SK-N-SH (cell line): ENCODE measurements around the gene GALNT12. TPM values are rescaled to one million over a fixed set of nuclear protein-coding genes. Genes with fewer than 3 reads are reported as not detected.

ENCODE experiments used
- CTCF ChIA-PET: fragments of 300-600, 350-600 bp; formaldehyde crosslinking; extraction: SDS; loops from one replicate; lab custom pipeline; 2021; lab: Yijun Ruan, JAX
- POLR2A ChIA-PET: fragments of 350-600 bp; sonication (Branson Sonifier 250); formaldehyde crosslinking; extraction: SDS; loops from one replicate; lab custom pipeline; 2020; ENCODE audit warnings: antibody characterized with exemption, inconsistent platforms; lab: Yijun Ruan, JAX
- DNase-seq: peaks from one replicate; pipeline ENCODE4 v3.0.0; 2012
- H2AFZ ChIP-seq: fragments of 200-600 bp; sonication (generic); 2 replicates; pipeline ENCODE4 v1.8.1; 2016; ENCODE audit warnings: antibody characterized with exemption, mild to moderate bottlenecking, low read depth
- H3F3A ChIP-seq: fragments of 200-600 bp; sonication (generic); replicated peaks from 2 replicates; pipeline ENCODE3; 2016; ENCODE audit warnings: antibody characterized with exemption, mild to moderate bottlenecking; ENCODE audit not compliant: insufficient read depth
- H3K27ac ChIP-seq, 2 experiments: fragments of 200-500 bp in 1 of 2; fragments of 200-600 bp in 1 of 2; sonication (Bioruptor generic) in 1 of 2; sonication (generic), shearing (Covaris generic) in 1 of 2; 2 replicates each; pipeline versions ENCODE4 v1.5.1 to v1.6.1; 2014 to 2016; ENCODE audit warnings: low read depth in 2 of 2, inconsistent platforms in 1 of 2, low read length in 1 of 2, mild to moderate bottlenecking in 1 of 2, mixed read lengths in 1 of 2
- H3K27me3 ChIP-seq: fragments of 200-600 bp; sonication (generic), shearing (Covaris generic); 2 replicates; pipeline ENCODE4 v1.6.1; 2016; ENCODE audit warnings: mixed run types; ENCODE audit not compliant: insufficient read depth
- H3K36me3 ChIP-seq, 2 experiments: fragments of 200-500 bp in 1 of 2; fragments of 200-600 bp in 1 of 2; sonication (Bioruptor generic) in 1 of 2; sonication (generic) in 1 of 2; replicated peaks in 1 of 2; 2 replicates each; pipeline versions ENCODE3 to v1.5.1; 2014 to 2016; ENCODE audit warnings: low read length in 1 of 2, mild to moderate bottlenecking in 1 of 2; ENCODE audit not compliant: insufficient read depth in 2 of 2, control insufficient read depth in 1 of 2
- H3K4me1 ChIP-seq, 2 experiments: fragments of 200-500 bp in 1 of 2; fragments of 200-600 bp in 1 of 2; sonication (Bioruptor generic) in 1 of 2; sonication (generic), shearing (Covaris generic) in 1 of 2; 2 replicates each; pipeline versions ENCODE4 v1.5.1 to v1.6.1; 2014 to 2016; ENCODE audit warnings: low read depth in 1 of 2, low read length in 1 of 2, mixed run types in 1 of 2; ENCODE audit not compliant: insufficient read depth in 2 of 2, control insufficient read depth in 1 of 2
- H3K4me2 ChIP-seq: fragments of 200-600 bp; sonication (generic), shearing (Covaris generic); 2 replicates; pipeline ENCODE4 v1.6.1; 2017; ENCODE audit warnings: mixed run types
- H3K4me3 ChIP-seq, 2 experiments: fragments of 200-500 bp in 1 of 2; fragments of 200-600 bp in 1 of 2; sonication (Bioruptor generic) in 1 of 2; sonication (generic), shearing (Covaris generic) in 1 of 2; 2 replicates each; pipeline versions ENCODE4 v1.5.1 to v1.8.1; 2014 to 2016; ENCODE audit warnings: low read depth in 2 of 2, inconsistent platforms in 1 of 2, low read length in 1 of 2, mild to moderate bottlenecking in 1 of 2, mixed read lengths in 1 of 2, moderate library complexity in 1 of 2
- H3K79me2 ChIP-seq: fragments of 200-600 bp; sonication (generic); 2 replicates; pipeline ENCODE4 v1.8.1; 2017; ENCODE audit warnings: mild to moderate bottlenecking; ENCODE audit not compliant: insufficient read depth
- H3K9ac ChIP-seq: fragments of 200-600 bp; sonication (generic); 2 replicates; pipeline ENCODE4 v1.6.1; 2017; ENCODE audit warnings: mixed run types
- H3K9me2 ChIP-seq: fragments of 200-600 bp; sonication (generic); 2 replicates; pipeline ENCODE4 v1.6.1; 2017; ENCODE audit warnings: mixed run types
- H3K9me3 ChIP-seq: fragments of 200-600 bp; sonication (generic); 2 replicates; pipeline ENCODE4 v1.6.1; 2017; ENCODE audit warnings: mixed run types, mild to moderate bottlenecking, moderate library complexity
- H4K20me1 ChIP-seq: fragments of 200-600 bp; sonication (generic); 2 replicates; pipeline ENCODE4 v1.6.1; 2017; ENCODE audit warnings: mild to moderate bottlenecking, mixed run types; ENCODE audit not compliant: insufficient read depth
- CHD2 ChIP-seq: fragments of 150-350 bp; IDR thresholded peaks from 2 replicates; pipeline ENCODE4 v1.6.1; 2018; ENCODE audit warnings: low read length; ENCODE audit not compliant: partially characterized antibody
- ELF1 ChIP-seq: IDR thresholded peaks from 2 replicates; pipeline ENCODE4 v1.4.0; 2012
- EP300 ChIP-seq, 2 experiments: IDR thresholded peaks; 2 replicates each; pipeline versions ENCODE4 v1.4.0 to v1.6.1; 2012; ENCODE audit warnings: borderline replicate concordance in 1 of 2, low read depth in 1 of 2, low read length in 1 of 2
- FOXJ3 ChIP-seq: sonication (generic); formaldehyde crosslinking; IDR thresholded peaks from 2 replicates; pipeline ENCODE4 v1.5.1; 2020; ENCODE audit warnings: mild to moderate bottlenecking, missing genetic modification reagents
- GATA2 ChIP-seq: sonication (generic); formaldehyde crosslinking; IDR thresholded peaks from 2 replicates; pipeline ENCODE4 v1.5.0; 2020; ENCODE audit warnings: mild to moderate bottlenecking, missing genetic modification reagents
- JUND ChIP-seq: IDR thresholded peaks from 2 replicates; pipeline ENCODE4 v1.4.0; 2012
- MEF2A ChIP-seq: IDR thresholded peaks from 2 replicates; pipeline ENCODE4 v1.4.0; 2012; ENCODE audit warnings: low read depth, borderline replicate concordance
- MXI1 ChIP-seq: IDR thresholded peaks from 2 replicates; pipeline ENCODE4 v1.6.1; 2012; ENCODE audit warnings: mild to moderate bottlenecking, low read depth, low read length, improper control_type of control experiment
- NFIC ChIP-seq: IDR thresholded peaks from 2 replicates; pipeline ENCODE4 v1.4.0; 2012; ENCODE audit warnings: borderline replicate concordance
- RAD21 ChIP-seq: IDR thresholded peaks from 2 replicates; pipeline ENCODE4 v1.6.1; 2012; ENCODE audit warnings: mild to moderate bottlenecking, low read length
- RCOR1 ChIP-seq: fragments of 150-350 bp; IDR thresholded peaks from 2 replicates; pipeline ENCODE4 v1.6.1; 2017; ENCODE audit warnings: antibody characterized with exemption, low read length
- RFX5 ChIP-seq: IDR thresholded peaks from 2 replicates; pipeline ENCODE4 v1.6.1; 2012; ENCODE audit warnings: mild to moderate bottlenecking, improper control_type of control experiment, low read length
- SIN3A ChIP-seq: IDR thresholded peaks from 2 replicates; pipeline ENCODE4 v1.6.1; 2012; ENCODE audit warnings: low read depth, mild to moderate bottlenecking, low read length, moderate library complexity, borderline replicate concordance
- SMC3 ChIP-seq: IDR thresholded peaks from 2 replicates; pipeline ENCODE4 v1.6.1; 2012; ENCODE audit warnings: low read depth, low read length, improper control_type of control experiment
- TEAD4 ChIP-seq: IDR thresholded peaks from 2 replicates; pipeline ENCODE4 v1.4.0; 2012; ENCODE audit warnings: mild to moderate bottlenecking, borderline replicate concordance; ENCODE audit not compliant: insufficient read depth
- YY1 ChIP-seq: IDR thresholded peaks from 2 replicates; pipeline ENCODE4 v1.4.0; 2012; ENCODE audit warnings: low read depth, mild to moderate bottlenecking
- WGBS: methylation state at CpG from one replicate; pipeline ENCODE4 v1.1.6; 2017; ENCODE audit warnings: low lambda C conversion rate; 5-methylcytosine and 5-hydroxymethylcytosine counted together
- polyA plus RNA-seq, 3 experiments: library from polyadenylated mRNA; depleted of rRNA; stranded (reverse); fragments of >200 nt; gene quantifications; 2 replicates each; pipeline ENCODE4 v1.2.3, GENCODE V29; 2012
- TF ChIP-seq, protein P1 (sequence below): fragments of 150-350 bp; IDR thresholded peaks from 2 replicates; pipeline ENCODE4 v1.6.1; 2016; ENCODE audit warnings: mild to moderate bottlenecking, low read depth, low read length
- TF ChIP-seq, protein P2 (sequence below): IDR thresholded peaks from 2 replicates; pipeline ENCODE4 v1.4.0; 2012; ENCODE audit warnings: low read depth, borderline replicate concordance
- TF ChIP-seq, protein P3 (sequence below): fragments of 200-600 bp; sonication (generic); IDR thresholded peaks from 2 replicates; pipeline ENCODE4 v1.6.1; 2017; ENCODE audit warnings: antibody characterized with exemption, mild to moderate bottlenecking, moderate library complexity
- TF ChIP-seq, protein P4 (sequence below): IDR thresholded peaks from 2 replicates; pipeline ENCODE4 v1.4.0; 2012; ENCODE audit warnings: low read depth, borderline replicate concordance
- TF ChIP-seq, protein P5 (sequence below): IDR thresholded peaks from 2 replicates; pipeline ENCODE4 v1.6.1; 2012; ENCODE audit warnings: mild to moderate bottlenecking, low read depth, low read length, moderate library complexity
- TF ChIP-seq, protein P6 (sequence below): IDR thresholded peaks from 2 replicates; pipeline ENCODE4; 2012

The GALNT12 gene
- polyA plus RNA-seq, 1 of the 3 experiments (the other 2 are of a cell fraction): 7.4 TPM

DNA sequence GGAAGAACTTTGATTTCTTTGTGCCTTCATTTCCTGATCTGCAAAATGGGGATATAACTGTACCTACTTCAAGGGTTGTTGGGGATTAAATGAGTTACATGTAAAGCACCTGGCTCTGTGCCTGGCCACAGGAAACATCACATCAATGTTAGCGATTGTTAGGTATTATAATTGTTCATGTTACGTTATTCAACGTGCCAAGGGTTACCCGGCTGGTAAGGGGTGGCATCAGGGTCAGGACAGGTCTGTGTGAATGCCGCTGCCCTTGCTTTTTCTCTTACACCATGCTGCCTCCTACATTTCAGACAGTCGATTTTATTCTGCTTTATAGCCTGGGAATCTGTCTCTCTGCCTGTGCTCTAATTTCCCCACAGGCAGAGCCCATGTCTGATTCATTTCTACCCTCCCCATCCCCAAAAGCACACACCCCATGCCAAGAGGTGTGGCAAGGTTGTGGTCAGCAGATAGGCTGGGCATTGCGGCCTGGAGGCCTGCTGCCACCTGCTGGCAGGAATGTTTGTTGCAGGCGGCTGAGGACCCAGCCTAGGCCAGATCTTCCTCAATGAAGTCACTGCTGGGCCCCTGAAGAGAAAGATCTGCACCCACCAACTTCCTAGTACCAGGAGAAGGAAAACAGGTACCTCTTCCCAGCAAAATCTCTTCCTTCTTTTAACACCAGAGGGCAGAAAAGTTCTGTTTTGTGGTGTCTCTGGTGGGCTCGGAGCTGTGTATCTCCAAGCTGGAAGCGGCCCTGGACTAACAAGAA lies 16.4 kb upstream of the GALNT12 start:
- POLR2A ChIA-PET: no interaction called here
- Histone ChIP-seq H3K4me1 (peaks cover 3 to 15% of the 10 kb centered on the region in 2 experiments; a peak in 1 of 4 replicates), H3K27me3 (no peaks in the 10 kb centered on the region), H3K27ac (peak overlapping the region in 1 of 2 experiments; percentile 29; a peak in 2 of 4 replicates), H4K20me1 (peaks cover 10% of the 10 kb centered on the region), H3K4me3 (no peak overlapping the region; a peak in 1 of 4 replicates), H3K79me2 (peaks cover 12% of the 10 kb centered on the region; the same call in 1 of the 2 replicates), H3K36me3 (peaks cover 0 to 20% of the 10 kb centered on the region in 2 experiments), H3F3A (peaks cover 4% of the 10 kb centered on the region), H3K9me3 (no peaks in the 10 kb centered on the region), H2AFZ (no peak overlapping the region), H3K9me2 (no peaks in the 10 kb centered on the region), H3K4me2 (no peak overlapping the region; the same call in 1 of the 2 replicates), H3K9ac (no peak overlapping the region)
- WGBS: 63% methylated on average over 10 of the region's 10 CpGs
- CTCF ChIA-PET: interaction anchor here (0.6 to 7.2 kb wide), 19 partner anchors 9 to 711 kb away, joined by 3 to 79 read pairs (median 4); no protein-coding TSS in a partner anchor
- DNase-seq: peak; percentile 86
- TF ChIP-seq, protein P1, sequence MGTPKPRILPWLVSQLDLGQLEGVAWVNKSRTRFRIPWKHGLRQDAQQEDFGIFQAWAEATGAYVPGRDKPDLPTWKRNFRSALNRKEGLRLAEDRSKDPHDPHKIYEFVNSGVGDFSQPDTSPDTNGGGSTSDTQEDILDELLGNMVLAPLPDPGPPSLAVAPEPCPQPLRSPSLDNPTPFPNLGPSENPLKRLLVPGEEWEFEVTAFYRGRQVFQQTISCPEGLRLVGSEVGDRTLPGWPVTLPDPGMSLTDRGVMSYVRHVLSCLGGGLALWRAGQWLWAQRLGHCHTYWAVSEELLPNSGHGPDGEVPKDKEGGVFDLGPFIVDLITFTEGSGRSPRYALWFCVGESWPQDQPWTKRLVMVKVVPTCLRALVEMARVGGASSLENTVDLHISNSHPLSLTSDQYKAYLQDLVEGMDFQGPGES: no peak
- no peak for TF ChIP-seq MEF2A
- TF ChIP-seq SMC3: peak; percentile 55
- TF ChIP-seq, protein P2, sequence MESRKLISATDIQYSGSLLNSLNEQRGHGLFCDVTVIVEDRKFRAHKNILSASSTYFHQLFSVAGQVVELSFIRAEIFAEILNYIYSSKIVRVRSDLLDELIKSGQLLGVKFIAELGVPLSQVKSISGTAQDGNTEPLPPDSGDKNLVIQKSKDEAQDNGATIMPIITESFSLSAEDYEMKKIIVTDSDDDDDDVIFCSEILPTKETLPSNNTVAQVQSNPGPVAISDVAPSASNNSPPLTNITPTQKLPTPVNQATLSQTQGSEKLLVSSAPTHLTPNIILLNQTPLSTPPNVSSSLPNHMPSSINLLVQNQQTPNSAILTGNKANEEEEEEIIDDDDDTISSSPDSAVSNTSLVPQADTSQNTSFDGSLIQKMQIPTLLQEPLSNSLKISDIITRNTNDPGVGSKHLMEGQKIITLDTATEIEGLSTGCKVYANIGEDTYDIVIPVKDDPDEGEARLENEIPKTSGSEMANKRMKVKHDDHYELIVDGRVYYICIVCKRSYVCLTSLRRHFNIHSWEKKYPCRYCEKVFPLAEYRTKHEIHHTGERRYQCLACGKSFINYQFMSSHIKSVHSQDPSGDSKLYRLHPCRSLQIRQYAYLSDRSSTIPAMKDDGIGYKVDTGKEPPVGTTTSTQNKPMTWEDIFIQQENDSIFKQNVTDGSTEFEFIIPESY: no peak
- TF ChIP-seq RFX5: no peak
- TF ChIP-seq MXI1: no peak
- TF ChIP-seq TEAD4: peak; percentile 98
- TF ChIP-seq, protein P3, sequence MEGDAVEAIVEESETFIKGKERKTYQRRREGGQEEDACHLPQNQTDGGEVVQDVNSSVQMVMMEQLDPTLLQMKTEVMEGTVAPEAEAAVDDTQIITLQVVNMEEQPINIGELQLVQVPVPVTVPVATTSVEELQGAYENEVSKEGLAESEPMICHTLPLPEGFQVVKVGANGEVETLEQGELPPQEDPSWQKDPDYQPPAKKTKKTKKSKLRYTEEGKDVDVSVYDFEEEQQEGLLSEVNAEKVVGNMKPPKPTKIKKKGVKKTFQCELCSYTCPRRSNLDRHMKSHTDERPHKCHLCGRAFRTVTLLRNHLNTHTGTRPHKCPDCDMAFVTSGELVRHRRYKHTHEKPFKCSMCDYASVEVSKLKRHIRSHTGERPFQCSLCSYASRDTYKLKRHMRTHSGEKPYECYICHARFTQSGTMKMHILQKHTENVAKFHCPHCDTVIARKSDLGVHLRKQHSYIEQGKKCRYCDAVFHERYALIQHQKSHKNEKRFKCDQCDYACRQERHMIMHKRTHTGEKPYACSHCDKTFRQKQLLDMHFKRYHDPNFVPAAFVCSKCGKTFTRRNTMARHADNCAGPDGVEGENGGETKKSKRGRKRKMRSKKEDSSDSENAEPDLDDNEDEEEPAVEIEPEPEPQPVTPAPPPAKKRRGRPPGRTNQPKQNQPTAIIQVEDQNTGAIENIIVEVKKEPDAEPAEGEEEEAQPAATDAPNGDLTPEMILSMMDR: peak; percentile 99
- no peak for TF ChIP-seq JUND
- TF ChIP-seq RCOR1: peak; percentile 61
- no peak for TF ChIP-seq FOXJ3 (CRISPR knock-in tag)
- no peak for TF ChIP-seq GATA2 (CRISPR knock-in tag)
- TF ChIP-seq YY1: no peak
- TF ChIP-seq, protein P4, sequence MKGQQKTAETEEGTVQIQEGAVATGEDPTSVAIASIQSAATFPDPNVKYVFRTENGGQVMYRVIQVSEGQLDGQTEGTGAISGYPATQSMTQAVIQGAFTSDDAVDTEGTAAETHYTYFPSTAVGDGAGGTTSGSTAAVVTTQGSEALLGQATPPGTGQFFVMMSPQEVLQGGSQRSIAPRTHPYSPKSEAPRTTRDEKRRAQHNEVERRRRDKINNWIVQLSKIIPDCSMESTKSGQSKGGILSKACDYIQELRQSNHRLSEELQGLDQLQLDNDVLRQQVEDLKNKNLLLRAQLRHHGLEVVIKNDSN: no peak
- TF ChIP-seq, protein P5, sequence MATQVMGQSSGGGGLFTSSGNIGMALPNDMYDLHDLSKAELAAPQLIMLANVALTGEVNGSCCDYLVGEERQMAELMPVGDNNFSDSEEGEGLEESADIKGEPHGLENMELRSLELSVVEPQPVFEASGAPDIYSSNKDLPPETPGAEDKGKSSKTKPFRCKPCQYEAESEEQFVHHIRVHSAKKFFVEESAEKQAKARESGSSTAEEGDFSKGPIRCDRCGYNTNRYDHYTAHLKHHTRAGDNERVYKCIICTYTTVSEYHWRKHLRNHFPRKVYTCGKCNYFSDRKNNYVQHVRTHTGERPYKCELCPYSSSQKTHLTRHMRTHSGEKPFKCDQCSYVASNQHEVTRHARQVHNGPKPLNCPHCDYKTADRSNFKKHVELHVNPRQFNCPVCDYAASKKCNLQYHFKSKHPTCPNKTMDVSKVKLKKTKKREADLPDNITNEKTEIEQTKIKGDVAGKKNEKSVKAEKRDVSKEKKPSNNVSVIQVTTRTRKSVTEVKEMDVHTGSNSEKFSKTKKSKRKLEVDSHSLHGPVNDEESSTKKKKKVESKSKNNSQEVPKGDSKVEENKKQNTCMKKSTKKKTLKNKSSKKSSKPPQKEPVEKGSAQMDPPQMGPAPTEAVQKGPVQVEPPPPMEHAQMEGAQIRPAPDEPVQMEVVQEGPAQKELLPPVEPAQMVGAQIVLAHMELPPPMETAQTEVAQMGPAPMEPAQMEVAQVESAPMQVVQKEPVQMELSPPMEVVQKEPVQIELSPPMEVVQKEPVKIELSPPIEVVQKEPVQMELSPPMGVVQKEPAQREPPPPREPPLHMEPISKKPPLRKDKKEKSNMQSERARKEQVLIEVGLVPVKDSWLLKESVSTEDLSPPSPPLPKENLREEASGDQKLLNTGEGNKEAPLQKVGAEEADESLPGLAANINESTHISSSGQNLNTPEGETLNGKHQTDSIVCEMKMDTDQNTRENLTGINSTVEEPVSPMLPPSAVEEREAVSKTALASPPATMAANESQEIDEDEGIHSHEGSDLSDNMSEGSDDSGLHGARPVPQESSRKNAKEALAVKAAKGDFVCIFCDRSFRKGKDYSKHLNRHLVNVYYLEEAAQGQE: no peak
- TF ChIP-seq RAD21: peak; percentile 67
- TF ChIP-seq SIN3A: 0 out of 2 replicates have a peak, but pooled peaks have one; percentile 45
- no peak for TF ChIP-seq EP300 (IDR thresholded peaks at IDR 0.05; ENCODE audit: borderline replicate concordance in 1 of 2, low read depth in 1 of 2, low read length in 1 of 2)
- peak; percentile 58 for TF ChIP-seq NFIC
- TF ChIP-seq ELF1: no peak
- TF ChIP-seq, protein P6, sequence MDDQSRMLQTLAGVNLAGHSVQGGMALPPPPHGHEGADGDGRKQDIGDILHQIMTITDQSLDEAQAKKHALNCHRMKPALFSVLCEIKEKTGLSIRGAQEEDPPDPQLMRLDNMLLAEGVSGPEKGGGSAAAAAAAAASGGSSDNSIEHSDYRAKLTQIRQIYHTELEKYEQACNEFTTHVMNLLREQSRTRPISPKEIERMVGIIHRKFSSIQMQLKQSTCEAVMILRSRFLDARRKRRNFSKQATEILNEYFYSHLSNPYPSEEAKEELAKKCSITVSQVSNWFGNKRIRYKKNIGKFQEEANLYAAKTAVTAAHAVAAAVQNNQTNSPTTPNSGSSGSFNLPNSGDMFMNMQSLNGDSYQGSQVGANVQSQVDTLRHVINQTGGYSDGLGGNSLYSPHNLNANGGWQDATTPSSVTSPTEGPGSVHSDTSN: no peak
- TF ChIP-seq CHD2: peak; percentile 17
